HG03558 (cell line): Measurements from ENCODE around the gene ZEB2.
"Not testable (repeated sequence)": the region's sequence is repeated elsewhere in the genome, so short reads cannot be mapped to it uniquely, and the experiment has no call there.

Experiments
- ATAC-seq: cut with Tn5 transposase; IDR thresholded peaks from one replicate; pipeline ENCODE4 v1.9.1; 2021; ENCODE audit warnings: moderate number of reproducible peaks; ENCODE audit not compliant: unreplicated experiment; ENCODE audit errors: extremely low read depth

Gene ZEB2

DNA sequence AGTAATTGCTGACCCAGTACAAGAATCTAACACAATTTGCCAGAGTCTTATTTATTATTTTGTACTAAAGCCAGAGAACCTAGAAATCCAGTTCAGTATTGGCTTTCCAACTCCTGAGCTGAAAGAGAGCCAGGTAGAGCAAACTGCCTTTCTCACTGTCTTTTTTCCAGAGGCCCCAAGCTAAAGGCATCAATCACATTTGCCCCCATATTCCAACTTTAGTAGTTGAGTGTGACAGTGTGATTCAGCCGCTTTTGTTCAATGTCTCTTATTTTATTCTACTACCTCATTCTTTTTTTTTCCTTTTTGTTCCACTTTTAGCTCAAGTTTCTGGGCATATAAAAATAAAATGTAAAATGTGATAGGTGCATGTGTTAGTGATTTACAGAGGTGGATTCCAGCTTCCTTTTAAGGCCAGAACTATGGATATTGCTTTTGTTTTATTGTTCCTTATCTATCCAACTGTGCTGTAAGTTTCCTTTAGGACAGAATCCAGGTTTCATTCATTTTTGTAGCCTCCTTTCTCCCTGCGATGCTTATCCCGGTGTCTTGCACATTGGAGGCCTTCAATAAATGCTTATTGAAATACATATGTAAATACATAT lies 153.0 kb downstream of the ZEB2 start:
- no peak for ATAC-seq

DNA sequence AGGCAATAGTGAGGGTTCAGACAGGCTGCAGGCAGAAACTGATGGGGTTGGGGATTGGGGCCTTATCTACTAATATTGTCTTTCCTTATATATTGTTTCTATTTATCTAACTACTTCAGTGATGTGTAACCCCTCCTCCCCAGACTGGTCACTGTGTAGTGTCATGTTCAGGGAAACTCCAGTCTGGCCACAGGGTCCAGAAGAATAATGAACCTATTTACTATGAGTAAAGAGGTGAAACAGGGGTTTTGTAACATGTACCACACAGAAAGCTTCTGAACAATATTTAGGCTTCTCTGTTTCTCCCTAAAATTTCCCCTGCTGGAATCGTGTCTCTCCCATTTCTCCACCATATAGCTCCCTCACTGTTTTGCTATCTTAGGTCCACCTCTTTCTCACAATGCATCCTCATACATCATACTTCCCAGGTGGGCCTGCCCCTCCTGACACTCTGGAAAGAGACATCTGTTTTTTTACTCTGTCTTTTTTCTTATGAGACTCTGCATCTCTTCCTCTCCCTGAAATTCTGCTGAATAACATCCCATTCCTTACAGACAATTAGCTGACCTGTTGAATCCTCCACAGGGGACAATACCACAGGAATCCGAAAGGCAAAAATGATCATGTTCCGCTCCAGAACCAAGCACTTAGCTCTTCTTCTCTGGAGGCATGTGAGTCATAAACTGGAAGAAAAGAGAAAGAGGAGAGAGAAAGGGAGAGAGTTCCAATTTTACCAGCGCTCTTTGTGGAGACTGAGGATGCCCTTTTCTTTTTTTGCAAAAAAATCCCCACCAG lies 154.8 kb downstream of the ZEB2 start:
- peak; percentile 69 for ATAC-seq

DNA sequence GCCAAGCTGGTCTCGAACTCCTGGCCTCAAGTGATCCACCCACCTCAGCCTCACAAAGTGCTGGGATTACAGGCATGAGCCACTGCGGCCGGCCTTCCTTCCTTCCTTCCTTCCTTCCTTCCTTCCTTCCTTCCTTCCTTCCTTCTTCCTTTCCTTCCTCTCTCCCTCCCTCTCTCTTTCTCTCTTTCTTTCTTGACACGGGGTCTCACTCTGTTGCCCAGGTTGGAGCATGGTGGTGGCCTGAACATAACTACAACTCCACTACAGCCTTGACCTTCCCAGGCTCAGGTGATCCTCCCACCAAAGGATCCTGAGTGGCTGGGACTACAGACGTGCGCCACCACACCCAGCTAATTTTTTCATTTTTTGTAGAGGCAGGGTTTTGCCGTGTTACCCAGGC lies 155.7 kb downstream of the ZEB2 start:
- not testable (repeated sequence) for ATAC-seq

DNA sequence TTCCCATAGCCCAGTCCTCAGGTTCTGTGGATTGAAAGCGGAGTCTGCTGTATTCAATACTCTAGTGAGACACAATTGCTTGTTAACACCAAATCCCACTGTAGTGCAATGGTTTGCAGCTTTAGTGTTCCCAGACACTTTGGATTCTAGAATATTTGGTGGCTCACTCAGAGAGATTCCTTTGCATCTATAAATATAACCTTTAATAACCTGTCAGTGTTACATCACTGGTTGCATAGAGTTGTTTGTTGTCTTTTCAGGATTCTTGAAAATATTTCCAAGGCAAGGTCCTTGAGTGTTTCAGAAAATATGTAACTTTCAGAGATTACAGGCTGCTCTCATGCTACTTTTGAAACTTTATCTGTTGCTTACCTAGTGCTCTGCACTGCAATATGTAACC lies 157.5 kb downstream of the ZEB2 start:
- ATAC-seq, result no peak

DNA sequence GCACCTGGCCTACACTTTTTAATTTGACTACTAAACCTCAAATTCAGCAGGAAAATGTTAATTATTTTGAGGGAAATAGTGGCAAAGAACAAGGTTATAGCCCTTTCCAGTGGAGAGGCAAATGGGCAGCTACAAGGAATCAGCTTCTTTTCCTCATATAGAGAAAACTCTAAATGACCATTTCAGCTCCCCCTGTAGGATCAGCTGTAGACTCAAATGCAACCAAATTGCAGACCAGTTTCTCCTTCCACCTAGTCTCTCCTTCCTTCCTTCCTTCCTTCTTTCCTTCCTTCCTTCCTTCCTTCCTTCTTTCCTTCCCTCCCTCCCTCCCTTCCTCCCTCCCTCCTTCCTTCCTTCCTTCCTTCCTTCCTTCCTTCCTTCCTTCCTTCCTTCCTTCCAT lies 158.2 kb downstream of the ZEB2 start:
- no peak for ATAC-seq

DNA sequence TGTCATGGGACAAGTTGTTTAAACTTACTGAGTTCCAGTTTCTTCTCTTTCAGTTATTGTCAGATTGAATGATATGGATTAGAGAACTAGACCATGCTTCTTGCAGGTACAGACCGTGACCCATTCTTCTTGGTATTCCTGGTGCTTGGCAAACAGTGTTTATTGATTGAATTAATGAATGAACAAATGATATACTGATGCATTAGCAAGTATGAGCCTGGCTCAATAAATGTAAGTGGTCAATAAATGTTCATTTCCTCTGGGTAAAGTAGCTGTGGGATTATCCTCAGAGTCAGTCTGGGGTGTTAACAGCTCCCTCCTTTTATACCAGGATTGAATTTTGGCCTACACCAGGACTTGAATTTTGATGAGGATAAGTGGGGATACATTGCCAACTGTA lies 160.2 kb downstream of the ZEB2 start:
- no peak for ATAC-seq

DNA sequence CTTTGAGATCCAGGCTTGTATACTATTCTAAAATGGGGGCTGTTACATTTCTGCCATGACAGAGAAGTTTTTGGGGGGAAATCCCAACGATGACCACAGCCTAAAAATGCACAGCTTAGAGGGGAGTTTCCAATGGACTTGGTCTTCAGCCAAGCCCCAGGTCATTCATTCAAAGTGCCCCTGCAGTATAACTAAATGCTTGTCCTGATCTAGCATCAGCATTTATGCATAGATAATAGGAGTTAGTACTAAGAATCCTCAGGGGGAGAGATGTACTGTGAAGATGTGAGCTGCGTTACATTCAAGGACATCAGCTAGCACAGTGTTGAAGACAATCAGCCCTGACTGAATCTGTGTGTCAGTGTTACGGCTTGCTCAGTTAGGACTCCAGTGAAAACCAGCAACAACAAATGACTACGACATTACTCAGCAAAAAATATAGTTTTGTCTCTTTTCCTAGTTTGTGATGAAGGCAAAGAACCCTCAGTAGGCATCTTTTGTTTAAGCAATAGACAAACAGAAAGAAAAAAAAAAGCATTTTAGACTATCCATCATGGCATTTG lies 160.9 kb downstream of the ZEB2 start:
- ATAC-seq, result peak; percentile 45

DNA sequence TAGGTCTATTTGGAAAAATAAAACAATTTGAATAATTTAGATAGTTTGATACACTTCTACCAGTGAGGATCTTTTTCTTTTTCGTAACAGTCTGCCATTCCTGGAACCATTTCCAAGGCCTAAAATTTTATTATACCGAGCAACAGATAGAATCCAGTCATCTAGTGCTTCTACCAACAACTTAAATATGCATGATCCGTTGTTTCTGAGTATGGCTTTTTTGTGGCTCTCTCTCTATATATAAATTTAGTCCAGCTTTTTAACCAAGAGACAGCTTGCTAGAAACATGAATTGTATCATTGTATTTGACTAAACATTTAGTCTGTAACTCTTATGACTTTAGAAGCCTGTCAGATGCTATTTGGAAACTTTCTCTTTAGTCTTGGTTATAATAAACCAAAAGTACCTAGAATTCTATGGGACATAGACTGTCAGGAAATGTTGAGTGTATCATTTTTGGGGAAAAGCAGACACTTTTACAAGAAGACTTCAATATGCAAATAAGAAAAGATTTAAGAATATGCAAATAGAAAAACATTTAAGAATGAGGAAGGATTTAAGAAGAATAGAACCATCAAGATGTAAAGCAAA lies 161.4 kb downstream of the ZEB2 start:
- no peak for ATAC-seq

DNA sequence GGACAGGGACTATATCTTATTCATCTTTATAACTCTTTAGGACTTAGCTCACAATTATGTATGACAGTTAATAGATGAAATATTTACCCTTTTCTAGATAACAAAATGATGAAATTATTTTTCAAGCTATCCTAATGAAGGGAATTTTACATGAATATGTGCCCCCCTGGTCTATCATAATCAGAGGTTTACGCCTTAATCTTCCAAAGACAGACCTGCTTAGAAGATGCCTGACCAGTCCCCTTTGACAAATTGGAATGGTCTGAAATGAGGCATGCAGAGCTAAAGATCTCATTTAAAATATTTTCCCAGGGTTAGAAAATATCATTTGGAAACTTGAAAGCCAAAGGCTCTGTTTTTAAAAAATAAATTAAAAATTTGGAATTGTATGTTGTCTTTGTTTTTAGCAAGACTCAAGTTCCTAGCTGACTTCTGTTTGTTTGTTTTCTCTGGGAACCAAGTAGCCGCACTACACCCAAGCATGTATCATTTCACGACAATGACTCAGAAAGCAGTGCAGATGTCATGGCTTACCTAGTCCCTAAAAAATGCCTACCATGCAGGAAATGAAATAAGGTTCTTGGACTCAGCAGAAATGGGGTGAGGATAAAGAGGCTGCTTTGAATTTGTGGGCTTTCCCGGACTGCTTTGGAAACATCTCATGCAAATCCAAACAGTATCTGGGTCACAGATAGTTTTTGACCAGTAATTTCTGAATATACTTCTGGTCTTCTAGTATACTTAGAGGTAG lies 162.1 kb downstream of the ZEB2 start:
- ATAC-seq, result peak; percentile 79

DNA sequence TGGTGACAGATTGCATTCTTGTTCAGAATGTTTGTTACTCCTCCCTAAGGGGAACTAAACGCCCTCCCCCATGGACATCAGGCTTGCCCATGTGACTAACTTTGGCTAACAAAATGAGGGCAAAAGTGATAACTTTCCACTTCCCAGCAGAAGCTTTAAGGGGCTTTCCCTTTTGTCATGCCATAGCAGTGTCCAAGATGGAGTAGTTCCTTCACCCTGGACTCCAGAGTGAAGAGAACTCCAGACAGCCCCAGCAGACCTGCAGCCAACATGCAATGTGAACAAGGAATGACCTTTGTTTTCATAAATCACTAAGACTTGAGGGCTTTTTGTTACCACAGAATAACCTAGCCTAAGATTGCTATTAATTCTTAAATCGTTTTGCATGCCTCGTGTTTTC lies 163.5 kb downstream of the ZEB2 start:
- ATAC-seq, result no peak

DNA sequence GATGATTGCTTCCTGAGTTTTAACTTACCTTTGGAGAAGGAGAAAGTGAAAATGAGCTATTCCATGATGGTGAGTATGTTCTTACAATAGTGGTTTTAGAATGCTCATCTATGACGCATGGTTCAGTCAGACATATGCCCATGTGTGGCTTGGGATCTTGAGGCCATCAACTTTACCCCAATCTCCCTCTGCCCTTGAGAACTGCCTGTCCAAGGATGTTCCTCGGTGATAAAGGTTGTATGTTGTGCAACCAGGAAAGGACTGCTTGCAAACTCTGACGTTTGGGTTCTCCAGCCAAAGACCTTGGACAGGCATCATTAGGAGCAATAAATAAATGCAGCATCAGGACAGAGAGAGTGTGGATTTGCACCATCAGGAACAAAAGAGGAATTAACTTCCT lies 165.0 kb downstream of the ZEB2 start:
- ATAC-seq, result no peak

DNA sequence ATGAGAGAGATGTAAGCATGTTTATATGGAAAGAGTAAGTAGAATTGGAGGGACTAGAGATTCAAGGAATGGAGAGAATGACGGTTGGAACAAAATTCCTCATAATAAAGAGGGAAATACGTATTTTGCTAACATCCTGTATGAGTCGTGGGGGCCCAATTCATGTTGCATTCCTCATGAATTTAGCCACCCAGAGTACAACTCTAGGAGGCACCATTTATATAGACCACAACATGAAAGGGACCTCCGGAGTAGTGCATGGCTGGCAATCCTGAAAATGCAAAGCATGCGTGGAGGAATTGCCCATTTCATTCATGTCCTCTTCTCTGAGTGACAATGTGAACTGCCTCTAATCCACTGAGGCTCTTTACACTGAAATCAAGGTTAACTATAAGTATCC lies 168.2 kb downstream of the ZEB2 start:
- no peak for ATAC-seq

DNA sequence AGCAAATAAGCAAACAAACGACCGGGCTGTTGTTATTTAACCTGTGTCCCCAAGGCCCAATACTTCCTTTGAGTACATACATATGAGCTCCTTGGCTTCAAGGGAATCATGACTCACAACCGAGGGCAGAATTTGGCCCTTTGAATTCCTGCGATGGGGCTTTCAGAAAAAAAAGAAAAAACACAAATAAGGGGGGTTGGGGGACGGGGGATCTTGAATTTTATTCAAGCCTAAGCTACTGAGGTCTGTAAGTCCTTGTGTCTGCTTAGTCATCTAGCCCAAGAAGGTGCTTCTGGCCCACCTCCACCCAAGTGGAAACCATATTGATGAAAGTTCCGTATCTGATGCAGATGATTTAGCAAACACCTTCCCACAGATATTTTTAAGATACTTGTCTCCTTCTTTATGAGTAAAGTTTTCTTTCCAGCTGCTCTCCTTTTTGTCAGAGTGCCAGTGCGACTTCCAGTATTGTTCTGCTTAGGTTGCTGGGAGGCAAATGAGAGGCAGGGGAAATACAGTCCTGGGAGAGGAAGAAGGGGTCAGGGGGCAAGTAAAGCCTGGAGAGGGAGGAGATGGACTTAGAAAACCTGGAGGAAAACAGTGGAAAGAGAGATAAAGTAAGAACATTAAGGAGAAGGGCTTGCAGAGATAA lies 169.6 kb downstream of the ZEB2 start:
- no peak for ATAC-seq

DNA sequence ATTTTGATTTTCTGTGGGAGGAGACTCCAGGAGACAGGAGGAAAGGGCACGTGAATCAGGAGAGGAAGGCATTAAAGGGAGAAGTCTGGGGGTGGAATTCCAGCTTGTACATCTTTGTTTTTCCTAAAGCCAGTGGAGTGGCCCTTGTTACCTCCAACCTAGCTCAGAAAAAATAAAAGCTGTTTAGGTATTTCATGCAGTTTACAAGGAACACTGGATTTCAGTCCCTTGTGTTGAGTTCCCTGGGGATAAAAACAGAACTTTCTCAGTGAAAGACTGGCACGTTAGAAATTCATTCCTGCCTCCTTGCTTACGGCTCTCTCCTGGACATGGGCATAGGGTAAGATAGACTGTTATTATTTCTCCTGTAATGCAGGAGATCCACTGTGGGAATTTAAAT lies 170.2 kb downstream of the ZEB2 start:
- ATAC-seq, result no peak

DNA sequence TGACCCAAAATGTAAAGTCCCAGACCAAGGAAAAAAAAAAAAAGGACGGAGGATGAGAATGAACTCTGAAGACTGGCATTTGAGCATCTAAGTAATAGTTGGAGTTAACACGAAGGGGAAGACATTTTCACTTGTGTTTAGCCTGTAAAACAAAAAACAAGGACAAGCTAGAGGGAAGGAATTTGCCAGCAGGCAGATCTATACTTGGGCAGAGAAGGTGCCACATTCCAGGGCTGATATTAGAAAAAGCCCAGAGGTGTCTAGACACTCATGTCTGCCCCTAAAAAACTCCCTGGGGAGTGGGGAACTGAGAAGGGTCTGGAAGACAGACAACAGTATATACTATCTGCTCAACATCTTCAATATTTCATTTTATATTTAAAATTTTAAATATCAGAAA lies 171.1 kb downstream of the ZEB2 start:
- no peak for ATAC-seq

DNA sequence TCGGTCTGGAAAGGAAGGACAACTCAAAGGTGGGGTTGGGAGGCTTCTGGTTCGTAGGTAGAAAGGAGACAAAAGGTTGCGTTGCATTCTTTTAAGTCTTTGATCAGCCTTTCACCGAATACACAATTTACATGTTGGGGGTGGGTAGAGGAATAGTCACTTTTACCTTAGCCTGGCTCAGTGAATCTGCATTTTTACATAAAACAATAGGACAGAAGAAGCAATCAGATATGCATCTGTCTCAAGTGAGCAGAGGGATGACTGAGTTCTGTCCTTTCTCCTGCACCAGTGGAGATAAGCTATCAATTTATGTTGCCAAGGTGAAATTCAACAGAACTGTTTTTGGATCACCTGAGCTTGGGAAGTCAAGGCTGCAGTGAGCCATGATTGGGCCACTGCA lies 173.7 kb downstream of the ZEB2 start:
- no peak for ATAC-seq

DNA sequence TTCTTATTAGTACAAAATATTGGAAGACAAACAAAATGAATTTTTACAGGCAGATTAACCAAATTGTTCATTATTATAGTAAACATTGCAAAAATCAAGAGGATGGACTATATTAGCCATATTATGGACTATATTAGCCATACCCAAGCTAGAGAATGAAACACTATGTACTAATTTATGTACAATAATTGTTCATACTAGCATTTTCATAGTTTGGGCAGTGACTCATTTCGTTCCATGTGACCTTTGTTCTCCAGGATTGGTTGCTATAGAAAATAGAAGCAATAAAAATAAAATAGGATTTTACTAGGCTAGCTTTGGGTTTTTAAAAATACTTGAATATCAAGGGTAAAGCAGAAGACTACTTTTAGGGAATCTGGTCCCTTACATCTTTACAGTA lies 176.8 kb downstream of the ZEB2 start:
- ATAC-seq, result no peak

DNA sequence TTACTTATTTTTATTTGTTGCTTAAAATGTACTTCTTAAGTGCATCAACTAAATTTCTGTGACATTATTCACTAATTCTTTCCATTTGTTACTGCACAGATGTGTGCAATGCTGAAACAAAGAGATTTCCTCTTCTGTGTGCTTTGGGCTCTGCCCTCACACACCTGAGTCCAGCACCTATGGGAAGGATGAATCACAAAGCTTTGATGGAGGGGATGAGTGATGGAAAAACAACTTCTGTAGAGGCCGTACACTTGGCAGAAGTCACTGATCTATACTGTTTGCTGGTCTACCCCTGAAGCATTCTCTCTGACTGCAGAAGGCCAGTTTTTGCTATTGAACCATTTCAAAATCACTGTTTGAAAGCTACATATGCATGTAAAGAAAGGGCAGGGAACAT lies 178.4 kb downstream of the ZEB2 start:
- no peak for ATAC-seq

DNA sequence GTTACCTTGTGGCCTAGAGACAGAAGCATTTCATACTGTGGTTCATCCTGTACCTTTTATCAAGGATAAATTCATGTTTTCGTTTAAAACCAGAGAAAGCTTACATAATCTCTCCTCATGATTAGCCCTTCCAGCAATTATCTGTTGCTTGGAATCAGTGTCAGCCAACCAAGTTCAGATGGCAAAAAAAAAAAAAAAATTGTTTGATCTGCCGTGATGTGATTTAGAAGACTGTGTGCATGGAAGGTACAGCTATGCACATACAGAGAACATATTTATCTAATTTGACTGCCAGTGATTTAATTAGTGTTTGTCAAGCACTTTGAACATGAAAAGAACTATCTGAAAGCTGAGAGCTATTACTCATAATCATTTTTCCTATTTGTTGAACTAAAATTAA lies 180.9 kb downstream of the ZEB2 start:
- ATAC-seq, result no peak

DNA sequence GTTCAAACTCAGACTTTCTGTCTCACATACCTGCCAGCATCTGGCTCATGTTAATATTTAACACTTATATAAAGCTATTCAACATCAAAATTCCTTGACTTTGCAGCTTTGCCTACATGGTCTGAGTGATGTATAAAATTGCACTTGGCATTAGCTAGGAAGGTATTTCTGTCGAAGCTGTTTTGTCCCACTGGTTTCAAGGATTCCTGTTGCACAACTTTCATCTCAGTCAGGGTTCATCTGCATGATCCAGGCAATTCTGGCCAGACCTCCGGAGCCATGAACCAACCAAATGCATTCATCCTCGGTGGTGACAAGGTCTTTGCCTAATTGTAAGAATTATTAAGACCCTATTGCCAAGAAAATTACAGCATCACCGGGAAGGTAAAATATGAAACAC lies 185.4 kb downstream of the ZEB2 start:
- no peak for ATAC-seq
